Measurements from ENCODE around the gene RHBDF2.
A peak's percentile ranks its signal among the peaks of the same experiment; 100 is the strongest.

The RHBDF2 gene

DNA sequence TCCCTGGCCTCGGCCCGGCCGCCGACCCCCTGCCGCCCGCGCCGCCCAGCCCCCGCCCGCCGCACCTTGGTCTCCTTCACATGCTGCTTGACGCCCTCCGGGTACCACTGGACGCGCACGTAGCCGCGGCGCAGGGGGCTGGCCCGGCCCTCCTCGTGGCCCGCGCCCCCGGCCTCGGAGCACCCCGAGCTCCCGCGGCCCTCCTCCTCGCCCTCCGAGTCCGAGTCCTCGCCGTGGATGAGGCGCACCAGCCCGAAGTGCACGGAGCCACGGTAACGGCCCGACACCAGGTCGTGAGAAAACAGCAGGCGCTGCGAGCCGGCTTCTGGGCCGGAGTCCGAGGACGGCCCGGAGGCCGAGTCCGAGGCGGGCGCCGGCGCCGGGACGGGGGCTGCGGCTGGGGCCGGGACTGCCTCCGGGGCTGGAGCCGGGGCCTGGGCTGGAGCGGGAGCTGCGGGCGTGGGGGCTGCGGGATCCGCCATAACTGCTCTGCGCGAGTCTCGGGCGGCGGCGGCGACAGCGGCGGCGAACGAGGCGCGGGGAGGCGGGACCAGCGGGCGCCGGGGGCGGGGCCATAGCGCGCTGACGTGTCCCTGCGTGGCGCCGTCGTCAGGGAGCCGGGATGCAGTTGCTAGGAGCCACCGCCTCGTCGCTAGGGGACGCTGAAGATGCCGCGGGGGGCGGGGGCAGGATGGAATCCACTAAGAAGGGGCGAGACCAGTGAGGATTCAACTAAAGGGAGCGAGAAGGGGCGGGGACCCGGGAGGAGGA lies 48.4 kb downstream of the RHBDF2 start, which contains the start of gene UBE2O:
TSS of gene UBE2O (minus strand) at position 493 of the 771 bp plus-strand sequence. CDS start at position 482, 11 bp downstream.
- DNase-seq, result peak; percentile 91

DNA sequence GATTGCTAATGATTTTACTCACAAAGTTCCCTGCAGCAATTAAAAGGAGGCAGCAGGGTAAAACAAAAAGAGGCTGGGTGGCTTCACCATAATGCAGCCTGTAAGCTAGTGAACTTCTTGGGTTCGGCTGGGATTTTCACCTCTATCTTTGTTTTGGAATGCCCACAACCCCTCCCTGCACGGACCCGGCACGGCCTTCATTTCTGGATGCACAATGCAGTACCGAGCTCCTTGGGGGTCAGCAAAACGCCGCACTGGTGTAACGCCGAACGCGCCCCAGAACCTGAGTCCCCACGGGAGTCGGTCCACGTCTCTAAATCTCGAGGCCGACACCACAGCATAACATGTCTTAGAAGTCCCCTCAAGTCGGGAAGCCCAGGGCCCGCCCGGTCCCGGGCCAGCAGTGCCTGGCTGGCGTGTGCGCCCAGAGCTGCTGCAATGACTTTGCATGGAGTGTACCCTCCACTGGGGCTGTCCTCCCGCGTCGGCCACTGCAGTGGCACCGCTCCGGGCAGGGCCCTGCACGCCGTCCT lies 49.0 kb downstream of the RHBDF2 start:
- DNase-seq, result no peak

DNA sequence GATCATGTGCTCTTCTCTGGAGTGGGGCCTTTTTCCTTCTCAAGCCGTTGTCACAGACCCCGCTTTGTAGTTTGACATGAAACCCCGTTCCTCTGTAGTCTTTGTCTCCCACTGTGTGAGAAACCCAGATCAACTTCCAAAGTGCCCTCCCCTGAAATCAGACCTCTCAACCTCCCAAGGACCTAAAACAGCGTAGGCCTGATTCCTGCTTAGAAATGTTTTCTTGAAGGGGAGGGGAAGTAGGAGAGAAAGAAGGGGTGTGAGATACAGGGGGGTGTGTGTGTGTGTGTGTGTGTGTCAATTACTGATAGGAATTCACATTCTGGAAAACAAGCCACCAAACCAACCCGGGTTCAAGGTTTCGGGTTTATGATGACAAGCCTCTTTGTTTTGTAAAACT lies 49.7 kb downstream of the RHBDF2 start:
- DNase-seq, result no peak

DNA sequence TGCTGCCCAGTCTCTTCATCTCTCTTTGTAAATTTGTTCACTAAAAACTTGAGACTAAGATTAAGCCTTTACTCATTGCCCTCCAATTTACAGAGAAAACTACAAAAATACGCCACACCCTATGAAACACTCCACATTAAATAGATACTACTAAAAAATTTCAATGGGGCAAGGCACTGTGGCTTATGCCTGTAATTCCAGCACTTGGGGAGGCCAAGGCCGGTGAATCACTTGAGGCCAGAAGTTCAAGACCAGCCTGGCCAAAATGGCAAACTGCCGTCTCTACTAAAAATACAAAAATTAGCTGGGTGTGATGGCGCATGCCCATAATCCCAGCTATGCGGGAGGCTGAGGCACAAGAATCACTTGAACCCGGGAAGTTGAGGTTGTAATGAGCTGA lies 52.1 kb downstream of the RHBDF2 start:
- DNase-seq, result no peak

DNA sequence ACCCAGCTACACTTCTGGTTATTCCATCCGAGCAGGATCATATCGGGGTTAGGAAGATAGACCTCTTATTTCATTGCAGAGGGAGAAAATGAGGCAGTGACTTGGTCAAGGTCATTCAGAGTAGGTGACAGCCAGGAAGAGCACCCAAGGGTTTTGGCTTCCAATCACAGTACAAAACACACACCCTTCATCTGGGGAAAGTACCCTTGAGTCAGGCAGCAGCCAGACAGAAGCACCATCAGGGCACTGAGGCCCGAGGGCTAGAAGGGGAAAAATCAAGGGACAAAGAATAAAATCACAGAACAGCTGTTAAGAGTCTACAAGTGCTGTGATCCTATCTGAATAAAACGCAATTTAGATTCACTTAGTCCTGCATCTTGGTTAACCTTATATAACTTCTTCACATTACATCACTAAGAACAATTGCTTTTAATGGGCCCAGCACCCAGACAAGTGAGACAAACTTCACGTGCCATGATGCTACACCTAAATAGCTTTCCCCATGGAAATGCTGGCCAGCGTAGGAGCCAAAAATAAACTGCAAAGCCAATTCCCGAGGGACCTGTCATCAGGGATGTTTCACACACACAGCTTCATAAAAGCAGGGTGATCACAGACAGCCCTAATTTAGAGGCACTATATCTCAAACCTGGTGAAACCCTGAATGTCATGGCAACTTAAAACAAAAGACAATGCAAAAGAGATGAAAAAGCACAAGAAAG lies 53.1 kb downstream of the RHBDF2 start:
- DNase-seq, result no peak

DNA sequence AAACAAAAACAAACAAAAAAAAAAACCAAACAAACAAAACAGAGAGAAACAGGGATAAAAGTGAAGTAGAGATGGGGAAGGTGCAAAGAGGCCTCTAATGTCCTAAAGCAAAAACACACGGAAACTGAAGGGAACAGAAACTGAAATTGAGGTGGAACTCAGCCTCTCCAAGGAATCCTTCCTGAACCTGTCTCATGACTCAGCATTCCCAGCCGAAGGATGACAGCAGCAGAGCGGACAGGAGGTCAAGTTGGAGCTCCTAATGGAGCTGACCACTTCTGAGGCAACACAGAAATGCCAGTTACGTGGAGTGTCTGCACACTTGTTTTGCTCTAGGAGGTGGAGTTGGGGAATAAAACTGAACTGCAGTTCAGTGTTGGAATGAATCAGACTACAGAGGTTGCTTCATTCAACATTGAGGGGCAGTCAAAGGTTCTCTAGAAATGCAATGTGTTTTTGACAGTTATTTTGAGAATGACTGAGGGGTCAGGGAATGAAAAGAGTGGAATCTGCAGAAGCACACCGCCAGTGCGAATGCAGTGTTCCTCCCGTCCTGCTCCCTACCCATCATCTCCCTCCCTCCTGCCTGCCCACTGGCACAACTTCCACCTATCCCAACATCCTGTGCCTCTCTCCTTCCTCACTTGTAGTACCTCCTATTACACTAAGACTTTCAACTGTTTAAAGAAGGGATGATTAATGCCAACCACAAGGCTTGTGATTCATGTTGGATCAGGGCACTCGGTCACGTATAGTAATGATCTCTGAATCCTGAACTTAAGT lies 54.6 kb downstream of the RHBDF2 start:
- DNase-seq, result no peak

DNA sequence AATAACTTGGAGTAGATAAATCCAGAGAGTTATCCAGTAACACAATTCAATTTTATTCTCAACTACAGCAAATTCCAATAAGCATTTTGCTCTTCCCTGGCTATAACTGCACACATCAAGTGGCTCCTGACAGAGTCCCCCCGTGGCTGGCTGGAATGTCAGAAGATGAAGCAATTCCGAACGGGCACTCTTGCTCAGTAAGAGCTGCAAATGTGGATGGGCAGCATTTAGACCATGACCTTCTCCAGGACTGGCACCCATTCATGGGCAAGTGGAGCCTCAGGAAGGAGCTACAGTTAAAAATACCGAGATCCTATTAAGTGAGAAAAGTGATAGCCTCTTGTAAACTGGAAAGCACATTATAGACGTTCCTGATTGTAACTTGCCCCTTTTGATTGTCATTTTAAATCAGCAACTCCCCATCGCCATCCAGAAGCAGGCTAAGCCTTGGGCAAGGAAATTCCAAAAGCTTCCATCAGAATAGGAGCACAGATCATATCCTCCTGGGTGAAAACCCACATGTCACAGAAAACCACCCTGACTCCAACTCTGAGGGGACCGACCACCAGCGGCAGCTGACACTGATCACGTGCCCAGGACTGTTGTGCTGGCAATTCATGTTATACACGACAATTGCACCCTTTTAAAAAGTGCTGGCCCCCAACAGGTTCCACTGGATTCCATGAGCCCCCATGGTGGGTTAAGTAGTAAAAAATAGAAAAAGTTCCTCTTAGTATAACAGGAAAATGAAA lies 55.4 kb downstream of the RHBDF2 start:
- no peak for DNase-seq

DNA sequence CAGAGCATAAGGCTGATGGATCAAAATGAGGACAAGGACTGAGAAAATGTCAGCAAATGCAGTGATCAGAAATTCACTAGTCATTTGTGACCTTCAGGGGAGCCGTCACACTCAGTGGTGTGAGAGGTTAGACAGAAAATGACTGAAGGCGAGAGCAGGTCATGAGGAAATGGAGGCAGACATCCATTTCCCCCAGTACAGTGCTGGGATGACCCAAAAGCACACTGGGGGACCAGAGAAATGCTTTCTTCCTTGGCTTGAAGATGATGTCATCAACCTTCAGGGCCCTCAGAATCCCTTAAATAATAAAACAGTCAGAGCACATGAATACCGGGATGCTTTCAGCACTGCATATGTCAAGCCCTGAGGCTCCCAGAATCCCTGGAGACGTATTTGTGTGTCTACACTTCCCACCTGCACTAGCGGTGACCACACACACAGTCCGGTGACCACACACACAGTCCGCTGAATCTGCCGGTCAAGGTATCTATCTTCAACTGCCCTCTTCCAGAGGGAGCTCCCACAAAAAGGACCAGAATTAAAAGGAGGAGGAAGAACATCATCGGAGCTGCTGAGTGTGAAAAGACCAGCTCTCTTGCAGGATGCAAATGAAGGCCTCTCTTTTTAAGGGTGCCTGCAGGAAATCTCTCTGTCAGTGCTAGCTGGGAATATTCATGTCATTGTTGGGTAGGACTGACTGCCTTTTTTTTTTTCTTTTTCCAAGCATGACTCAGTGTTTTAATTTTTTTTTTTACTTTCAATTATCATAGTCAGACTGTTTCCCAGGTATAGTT lies 56.5 kb downstream of the RHBDF2 start:
- no peak for DNase-seq

DNA sequence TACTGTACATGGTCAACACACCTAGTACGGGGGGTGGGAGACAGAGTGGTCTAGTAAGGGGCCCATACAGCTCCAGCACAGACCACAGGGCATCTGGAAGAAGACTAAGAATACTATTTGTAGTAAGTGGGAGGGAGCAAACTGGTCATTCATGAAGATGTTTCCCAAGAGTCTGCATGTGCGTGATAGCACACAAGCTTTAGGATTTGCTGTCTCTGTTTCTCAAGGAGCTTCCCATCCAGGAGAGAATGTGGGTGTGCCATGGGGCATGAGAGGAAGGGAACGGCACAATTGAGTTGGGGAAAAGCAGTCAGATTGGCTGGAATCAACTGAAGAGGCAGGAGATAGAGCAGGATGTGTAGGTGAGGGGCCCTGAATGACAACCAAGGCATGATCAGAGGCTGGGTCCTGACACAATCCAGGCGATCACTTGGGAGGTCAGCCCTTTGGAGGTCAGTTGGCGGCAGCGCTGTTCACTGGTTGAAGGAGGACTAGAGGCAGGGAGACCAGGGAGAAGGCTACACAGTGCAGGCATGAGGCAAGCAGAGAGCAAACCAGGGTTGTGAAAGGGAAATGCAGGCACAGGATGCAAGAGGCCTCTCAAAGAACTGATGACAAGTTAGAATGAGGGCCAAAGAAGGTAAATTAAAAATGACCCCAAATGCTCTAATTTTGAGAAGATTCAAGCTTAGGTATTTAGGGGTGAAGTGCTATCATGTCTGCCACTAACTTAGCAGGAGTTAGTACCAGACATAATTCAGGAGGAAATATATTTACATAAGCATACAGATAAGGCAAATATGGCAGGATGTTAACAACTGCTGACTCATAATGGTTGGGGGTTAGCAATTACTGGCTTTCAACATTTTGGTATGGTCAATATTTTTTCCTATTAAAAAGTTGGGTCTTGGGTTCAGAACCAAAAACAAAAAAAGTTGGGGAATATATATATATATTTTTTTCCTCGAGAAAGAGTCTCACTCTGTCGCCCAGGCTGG lies 58.6 kb downstream of the RHBDF2 start:
- no peak for DNase-seq

DNA sequence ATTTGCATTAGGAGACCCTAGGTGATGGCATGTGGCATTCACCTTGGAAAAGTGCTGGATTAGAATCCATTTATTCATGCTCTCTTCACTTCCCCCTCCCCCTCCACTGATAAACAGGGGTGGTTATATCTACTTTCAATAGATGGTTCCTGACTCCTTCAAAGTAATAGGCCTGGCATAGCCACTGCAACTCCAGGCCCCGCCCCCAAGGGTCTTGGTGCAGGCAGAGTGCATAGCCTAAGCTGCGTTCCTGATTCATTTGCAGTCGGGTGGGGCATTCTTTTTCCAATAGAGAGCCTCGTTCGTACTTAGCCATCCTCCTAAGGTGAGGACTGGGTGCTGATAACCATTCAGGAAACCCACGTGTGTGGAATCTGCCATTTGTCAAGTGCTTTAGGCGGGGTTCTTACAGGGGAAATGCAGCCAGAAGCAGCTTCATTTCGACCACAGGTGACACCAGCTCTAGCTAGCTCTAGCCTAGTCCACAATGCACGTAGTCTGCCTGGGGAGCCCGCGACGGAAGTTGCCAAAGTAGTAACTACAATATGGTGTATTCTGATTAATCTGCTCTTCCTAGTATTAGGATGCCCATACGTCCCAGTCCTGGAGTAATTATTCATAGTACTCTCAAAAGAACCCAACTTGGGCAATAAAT lies 59.4 kb downstream of the RHBDF2 start:
- DNase-seq, result no peak

DNA sequence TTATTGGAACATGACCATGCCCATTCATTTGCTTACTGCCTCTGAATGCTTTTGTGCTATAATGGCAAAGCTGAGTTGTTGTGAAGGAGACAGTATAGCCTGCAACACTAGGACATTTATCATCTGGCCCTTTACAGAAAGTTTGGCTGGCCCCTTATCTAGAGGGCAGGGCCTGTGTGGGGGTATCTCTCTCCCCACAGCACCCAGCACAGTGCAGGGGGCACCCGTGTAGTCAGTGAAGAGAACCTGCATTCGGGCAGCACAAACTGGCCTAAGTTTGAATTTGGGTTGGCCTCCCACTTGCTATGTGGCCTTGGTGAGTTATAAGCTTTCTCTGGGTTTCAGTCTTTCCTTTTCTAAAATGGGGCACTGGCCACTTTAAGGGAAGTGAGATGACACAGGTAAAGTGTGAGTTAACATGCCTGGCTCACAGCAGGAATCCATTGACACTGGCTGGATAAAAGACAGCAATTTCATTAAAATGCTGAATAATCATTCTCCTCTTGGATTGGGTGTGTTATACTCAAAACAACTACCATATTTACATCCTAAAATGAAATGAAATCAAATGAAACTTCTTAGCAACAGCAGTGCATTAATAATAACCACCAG lies 60.4 kb downstream of the RHBDF2 start:
- no peak for DNase-seq

DNA sequence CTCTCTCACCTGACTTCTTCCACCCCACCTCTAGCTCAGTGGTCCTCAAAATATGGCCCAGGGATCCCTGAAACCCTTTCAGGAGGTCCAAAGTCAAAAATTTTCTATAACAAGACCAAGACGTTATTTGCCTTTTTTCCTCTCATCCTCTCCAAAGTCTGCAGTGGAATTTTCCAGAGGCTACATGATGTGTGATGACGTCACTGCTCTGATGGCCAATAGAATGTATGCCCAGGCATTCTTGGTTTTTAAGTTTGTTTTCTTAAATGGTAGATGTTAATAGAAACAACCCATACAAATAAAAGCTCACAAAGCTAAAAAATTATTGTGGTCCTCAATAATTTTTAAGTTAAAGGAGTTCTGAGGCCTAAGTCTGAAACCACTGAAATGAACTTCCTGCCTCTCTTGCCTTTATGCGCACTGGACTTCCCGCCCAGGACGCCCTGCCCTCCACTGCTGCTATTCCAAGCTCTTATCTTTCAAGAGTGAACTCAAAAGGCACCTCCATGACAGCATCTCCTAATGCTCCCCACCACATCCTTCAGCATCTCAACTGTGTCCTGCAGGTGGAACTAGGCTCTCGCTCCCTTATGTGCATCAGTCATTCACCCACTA lies 61.8 kb downstream of the RHBDF2 start:
- no peak for DNase-seq

DNA sequence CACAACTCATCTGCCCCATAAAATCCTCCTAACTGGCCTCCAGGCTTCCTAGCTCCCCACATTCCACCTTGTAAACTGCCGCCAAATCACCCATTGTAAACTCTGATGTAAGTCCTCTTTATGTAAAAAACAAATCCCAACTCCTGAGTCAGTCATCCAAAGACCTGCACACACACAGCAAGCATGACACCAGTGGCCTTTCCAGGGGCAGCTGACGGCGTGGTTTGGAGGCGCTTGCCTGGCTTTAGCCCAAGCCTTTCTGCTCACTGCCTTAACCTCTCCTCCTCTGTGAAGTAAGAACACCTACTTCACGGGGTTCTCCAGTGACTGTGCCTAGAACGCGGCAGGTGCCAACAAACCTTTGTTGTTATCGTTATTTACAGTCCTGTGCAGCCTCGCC lies 62.3 kb downstream of the RHBDF2 start:
- DNase-seq, result no peak

DNA sequence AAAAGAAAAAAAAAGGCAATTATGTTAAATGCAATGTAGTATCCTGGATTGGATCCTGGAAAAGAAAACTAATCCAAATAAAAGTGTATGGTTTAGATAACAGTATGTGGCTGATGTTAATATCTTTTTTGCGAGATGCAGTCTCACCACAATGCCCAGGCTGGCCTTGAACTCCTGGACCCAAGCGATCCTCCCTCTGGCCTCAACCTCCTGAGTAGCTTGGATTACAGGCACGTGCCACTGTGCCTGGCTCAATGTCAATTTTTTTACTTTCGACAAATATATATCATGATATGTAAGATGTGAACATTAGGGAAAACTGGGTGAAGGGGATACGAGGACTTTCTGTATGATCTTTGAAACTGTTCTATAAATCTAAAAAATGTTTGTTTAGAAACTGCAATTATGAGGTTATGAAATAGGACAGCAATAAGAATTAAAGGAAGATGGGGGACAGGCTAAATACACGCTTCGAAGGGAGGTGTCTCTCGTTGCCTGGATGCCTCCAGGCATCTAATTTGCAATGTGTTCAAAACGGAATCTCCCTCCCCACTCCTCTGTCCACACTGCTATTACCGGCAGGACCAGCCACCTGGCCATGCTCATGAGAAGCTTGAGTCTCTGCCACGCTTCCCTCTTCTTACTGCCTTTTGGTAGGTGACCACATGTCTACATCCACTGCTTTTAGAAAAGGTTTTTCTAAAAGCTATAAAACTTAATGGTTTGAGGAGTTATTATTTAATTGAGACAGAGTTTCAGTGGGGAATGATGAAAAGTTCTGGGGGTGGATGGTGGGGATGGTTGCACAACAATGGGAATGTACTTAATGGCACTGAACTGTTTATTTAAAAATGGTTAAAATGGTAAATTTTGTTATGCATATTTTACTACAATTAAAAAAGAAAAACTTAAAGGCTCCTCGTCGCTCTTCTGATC lies 63.5 kb downstream of the RHBDF2 start:
- DNase-seq, result peak; percentile 76 to 88

DNA sequence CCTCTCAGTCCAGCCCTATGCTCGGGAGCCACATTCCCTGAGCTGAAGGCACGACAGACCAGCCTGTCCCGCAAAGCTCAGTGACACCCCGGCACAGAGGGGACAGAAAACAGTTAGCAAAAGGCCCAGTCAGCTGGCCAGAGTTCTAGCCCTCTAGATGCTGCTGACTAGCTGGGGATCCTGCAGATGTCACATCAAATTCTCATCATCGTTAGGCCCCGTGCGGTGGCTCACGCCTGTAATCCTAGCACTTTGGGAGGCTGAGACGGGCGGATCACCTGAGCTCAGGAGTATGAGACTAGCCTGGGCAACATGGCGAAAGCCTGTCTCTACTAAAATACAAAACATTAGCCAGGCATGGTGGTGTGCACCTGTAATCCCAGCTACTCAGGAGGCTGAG lies 65.5 kb downstream of the RHBDF2 start:
- DNase-seq, result no peak

DNA sequence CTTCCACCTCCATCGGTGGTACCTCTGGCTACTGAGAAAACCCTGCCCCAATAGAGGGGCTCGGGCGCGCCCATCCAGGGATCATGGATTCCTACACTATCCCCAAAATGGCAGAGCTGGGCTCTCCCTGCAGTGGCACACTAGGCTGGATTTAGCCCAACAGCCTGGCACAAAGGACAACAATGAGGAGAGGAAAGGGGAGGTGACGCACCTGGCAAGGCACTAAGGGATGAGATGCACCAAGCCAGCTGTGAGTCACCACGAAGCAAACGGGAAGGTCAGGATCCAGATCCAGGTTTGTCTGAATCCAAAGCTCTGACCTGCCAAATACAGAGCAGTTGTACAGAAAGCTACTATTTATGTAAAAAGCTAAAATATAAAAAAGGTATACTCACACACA lies 66.4 kb downstream of the RHBDF2 start:
- peak in 1 of 2 experiments; percentile 16 for DNase-seq

DNA sequence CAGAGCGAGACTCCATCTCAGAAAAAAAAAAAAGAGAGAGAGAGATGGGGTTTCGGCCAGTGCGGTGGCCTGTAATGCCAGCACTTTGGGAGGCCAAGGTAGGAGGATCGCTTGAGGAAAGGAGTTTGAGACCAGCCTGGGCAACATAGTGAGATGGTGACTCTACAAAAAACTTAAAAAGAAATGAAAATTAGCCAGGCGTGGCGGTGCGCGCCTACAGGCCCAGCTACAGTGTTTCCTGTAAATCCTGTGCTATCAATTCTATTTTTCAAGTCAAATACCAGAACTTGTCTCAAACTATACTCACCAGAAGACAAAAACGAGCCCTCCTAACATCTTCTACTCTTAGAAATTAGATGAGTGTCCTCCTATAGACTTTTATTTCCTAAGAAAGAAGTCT lies 67.5 kb downstream of the RHBDF2 start:
- DNase-seq, result no peak
